Measurements from ENCODE around the gene ASB4.

The ASB4 gene

DNA sequence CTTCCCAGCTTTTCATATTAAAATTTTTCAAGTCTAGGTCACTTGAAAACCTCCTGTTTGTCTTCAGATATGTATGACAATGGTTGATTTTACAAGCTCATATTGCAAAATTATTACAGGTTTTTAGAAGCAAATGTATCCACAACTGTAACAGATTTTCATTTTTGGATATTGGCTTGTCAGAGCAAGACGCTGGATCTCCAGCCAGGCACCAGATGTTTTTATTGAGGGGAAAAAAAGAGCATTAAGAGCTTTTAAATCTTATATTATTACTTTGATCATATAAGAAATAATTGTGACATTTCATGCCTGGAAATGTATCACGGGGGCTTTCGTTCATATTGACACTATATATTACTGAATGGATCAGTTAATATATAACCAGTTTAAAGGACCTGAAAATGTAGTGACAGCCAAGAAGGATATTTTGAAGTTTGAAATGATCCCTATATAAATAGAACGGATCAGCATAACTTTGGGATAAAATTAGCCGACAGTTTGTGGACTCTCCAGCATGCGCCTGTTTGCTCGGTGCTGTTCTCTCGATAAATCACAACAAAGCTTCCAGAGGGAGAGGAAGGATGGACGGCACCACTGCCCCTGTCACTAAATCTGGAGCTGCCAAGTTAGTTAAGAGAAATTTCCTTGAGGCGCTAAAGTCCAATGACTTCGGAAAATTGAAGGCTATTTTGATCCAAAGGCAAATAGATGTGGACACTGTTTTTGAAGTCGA lies at the start of gene ASB4:
Gene ASB4, plus strand, starts transcription at position 553 of the 733 bp plus-strand sequence. Its CDS starts 29 bp downstream, at position 582.
- TF ChIP-seq CTCF (IDR thresholded peaks at IDR 0.05; ENCODE audit: low read depth, low read length) = no peak

DNA sequence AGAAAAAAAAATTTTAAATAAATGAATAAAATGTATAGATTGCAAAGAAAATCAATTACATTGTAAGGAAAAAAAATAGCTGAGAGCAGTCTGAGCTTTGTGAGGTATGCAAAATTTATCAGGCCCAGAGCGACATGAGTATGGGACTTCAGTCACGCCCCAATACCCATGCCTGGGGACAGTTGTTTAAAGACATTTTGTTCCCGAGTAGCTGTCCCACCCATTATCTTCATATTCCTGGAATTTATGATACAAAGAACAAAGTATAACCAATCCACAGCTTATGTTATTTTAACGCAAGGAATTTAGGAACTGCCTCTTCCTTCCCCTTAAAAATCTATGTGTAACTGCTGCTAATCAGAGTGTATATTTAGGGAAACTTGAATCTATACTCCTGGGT lies 49.3 kb upstream of the ASB4 start:
- H3K4me3 ChIP-seq (replicated peaks in 1 of 2; ENCODE audit: low read depth in 2 of 2, low read length in 2 of 2) = no peak overlapping the region
- TF ChIP-seq CTCF (IDR thresholded peaks at IDR 0.05; ENCODE audit: low read depth, low read length) = no peak
- no peak for DNase-seq (ENCODE audit: low read depth in 2 of 2)

More for the DNA sequence above, at the start of gene ASB4:
- no peak for DNase-seq (ENCODE audit: low read depth in 2 of 2)
- no peak within 1 kb of the TSS for H3K4me3 ChIP-seq (replicated peaks in 1 of 2; ENCODE audit: low read depth in 2 of 2, low read length in 2 of 2)

- no peak overlapping the region for H3K4me3 ChIP-seq (replicated peaks in 1 of 2; ENCODE audit: low read depth in 2 of 2, low read length in 2 of 2)
- DNase-seq (ENCODE audit: low read depth in 2 of 2) = no peak
- TF ChIP-seq CTCF (IDR thresholded peaks at IDR 0.05; ENCODE audit: low read depth, low read length) = no peak
Measured at GRCh38 chr7:95440394-95441038, 45.2 kb upstream of the ASB4 start.

DNA sequence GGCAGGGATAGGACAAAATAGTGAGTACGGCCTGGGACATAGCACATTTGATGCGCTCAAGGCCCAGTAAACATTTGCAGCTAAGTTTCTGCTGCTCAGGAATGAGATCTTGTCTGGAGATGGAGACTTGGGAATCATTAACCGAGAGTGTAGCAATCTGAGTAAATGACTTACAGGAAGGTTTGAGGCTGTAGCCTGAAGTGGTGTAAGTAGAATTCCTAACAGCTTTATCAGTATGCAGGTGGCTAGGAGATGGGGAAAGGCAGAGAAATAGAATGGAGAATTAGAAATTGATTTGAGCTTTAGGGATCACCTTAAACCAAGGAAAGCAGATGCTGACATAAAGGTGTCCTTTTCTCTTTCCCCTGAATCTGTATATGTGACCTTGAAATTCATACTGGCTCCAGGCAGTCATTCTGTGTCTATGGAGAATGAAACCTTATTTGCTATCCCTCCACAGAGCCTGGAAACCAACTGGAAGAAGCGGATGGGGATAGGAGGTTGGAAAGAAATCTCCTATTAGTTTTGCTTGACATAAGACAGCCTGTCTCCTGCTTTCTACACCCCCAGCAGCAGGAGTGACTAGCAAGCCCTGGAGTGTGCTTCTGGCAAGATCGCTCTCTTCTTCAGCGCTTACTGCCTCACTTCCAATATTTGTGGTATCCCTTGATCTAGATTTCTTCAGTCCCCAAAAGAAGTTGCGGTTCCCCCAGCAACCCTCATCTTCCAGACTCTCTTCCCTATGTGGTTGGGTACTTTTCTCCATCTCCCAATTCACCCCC lies 44.5 kb upstream of the ASB4 start:
- H3K4me3 ChIP-seq (replicated peaks in 1 of 2; ENCODE audit: low read depth in 2 of 2, low read length in 2 of 2) = no peak overlapping the region
- no peak for TF ChIP-seq CTCF (IDR thresholded peaks at IDR 0.05; ENCODE audit: low read depth, low read length)
- DNase-seq (ENCODE audit: low read depth in 2 of 2) = peak in 1 of 2 donors; percentile 7

DNA sequence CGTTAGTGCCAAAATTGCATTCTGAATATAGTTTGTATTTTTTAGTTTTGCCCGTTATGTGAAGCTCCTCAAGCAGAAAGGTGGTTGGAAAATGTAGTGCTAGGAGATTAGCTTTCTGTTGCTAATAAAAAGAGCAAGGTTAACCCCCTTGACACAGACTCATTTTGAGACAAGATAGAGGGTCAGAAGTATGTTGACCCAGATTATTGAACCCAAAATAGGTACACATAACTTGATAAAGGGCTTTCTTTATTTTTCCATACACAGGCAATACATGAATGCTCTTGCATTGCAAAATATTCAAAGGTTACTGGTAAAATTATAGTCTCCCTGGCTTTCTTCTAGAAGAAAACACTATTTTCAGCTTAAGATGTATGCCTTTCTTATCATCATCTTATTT lies 40.9 kb upstream of the ASB4 start:
- no peak for DNase-seq (ENCODE audit: low read depth in 2 of 2)
- no peak for TF ChIP-seq CTCF (IDR thresholded peaks at IDR 0.05; ENCODE audit: low read depth, low read length)

DNA sequence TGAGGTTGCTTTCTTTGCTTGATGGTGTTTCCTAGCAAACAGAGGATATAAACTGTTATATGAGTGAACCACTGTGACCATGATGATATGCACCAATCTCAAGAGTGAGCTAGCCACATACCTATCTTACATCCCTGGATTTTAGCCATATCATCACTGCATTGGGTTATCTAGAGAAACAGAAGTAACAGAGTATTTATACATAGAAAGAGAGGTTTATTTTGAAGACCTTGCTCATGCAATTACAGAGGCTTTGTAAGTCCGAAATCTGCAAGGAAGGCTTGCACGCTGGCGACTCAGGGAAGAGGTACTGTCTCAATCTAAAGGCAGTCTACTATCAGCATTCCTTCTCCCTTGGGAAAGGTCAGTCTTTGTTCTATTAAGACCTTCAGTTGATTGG lies 39.1 kb upstream of the ASB4 start:
- H3K4me3 ChIP-seq (replicated peaks in 1 of 2; ENCODE audit: low read depth in 2 of 2, low read length in 2 of 2) = no peak overlapping the region
- DNase-seq (ENCODE audit: low read depth in 2 of 2) = no peak
- TF ChIP-seq CTCF (IDR thresholded peaks at IDR 0.05; ENCODE audit: low read depth, low read length) = no peak

More for the DNA sequence above, 40.9 kb upstream of the ASB4 start:
- no peak overlapping the region for H3K4me3 ChIP-seq (replicated peaks in 1 of 2; ENCODE audit: low read depth in 2 of 2, low read length in 2 of 2)
